ENCODE measurements around the gene FCAMR. TPM values are rescaled to one million over a fixed set of nuclear protein-coding genes. Genes with fewer than 3 reads are reported as not detected.

FCAMR gene
- polyA plus RNA-seq, 1 donor (not counting 4 experiments of a cell fraction or from before 2014, with no cell fraction given), result not detected

- TF ChIP-seq CTCF (optimal IDR thresholded peaks at IDR 0.05 in 1 of 3, IDR thresholded peaks at IDR 0.05 in 1 of 3, conservative IDR thresholded peaks at IDR 0.05 in 1 of 3; ENCODE audit: extremely low read depth in 1 of 3, insufficient read depth in 2 of 3, low read length in 3 of 3), result peak; percentile 51 to 69 (median 61)
- TF ChIP-seq EZH2 (IDR thresholded peaks at IDR 0.05; ENCODE audit: low read length), result no peak
- Histone ChIP-seq H2AFZ (ENCODE audit: control insufficient read depth, low read length) (no peak overlapping the region), H3K36me3 (ENCODE audit: control insufficient read depth in 2 of 2, extremely low read depth in 1 of 2, insufficient read depth in 2 of 2, low read length in 2 of 2) (no peaks in the 10 kb centered on the region), H3K4me3 (ENCODE audit: control insufficient read depth in 2 of 3, extremely low read depth in 1 of 3, insufficient read depth in 2 of 3, low read depth in 1 of 3, low read length in 3 of 3) (no peak overlapping the region), H3K9ac (ENCODE audit: control insufficient read depth, extremely low read depth, insufficient read depth, low read length) (no peak overlapping the region), H3K79me2 (ENCODE audit: control insufficient read depth, insufficient read depth, low read length) (no peaks in the 10 kb centered on the region), H3K4me1 (ENCODE audit: control insufficient read depth, extremely low read depth, insufficient read depth, low read length) (no peaks in the 10 kb centered on the region), H3K9me3 (ENCODE audit: control insufficient read depth, low read depth, low read length) (no peaks in the 10 kb centered on the region), H3K27me3 (ENCODE audit: control insufficient read depth, extremely low read depth, insufficient read depth, low read length) (no peaks in the 10 kb centered on the region), H3K27ac (ENCODE audit: control insufficient read depth, insufficient read depth, low read length) (no peak overlapping the region), H3K4me2 (ENCODE audit: control insufficient read depth, extremely low read depth, insufficient read depth, low read depth, low read length) (no peak overlapping the region), H3K9me1 (ENCODE audit: control insufficient read depth, extremely low read depth, insufficient read depth, low read length) (no peaks in the 10 kb centered on the region), H4K20me1 (ENCODE audit: control insufficient read depth, extremely low read depth, insufficient read depth, low read length) (no peaks in the 10 kb centered on the region)
- dilution Hi-C loops (cut with MboI; ENCODE audit: extremely low pct_ligation_motif_present, low sequenced_read_pairs), result loop anchor here (10.0 to 25.0 kb wide), 2 partner anchors 55 to 217 kb away; partner anchors contain the start of genes FCMR, IL10 and IL19
- DNase-seq (ENCODE audit: low read depth, low spot score) (no peak), FAIRE-seq (no peak)
Observed at GRCh38 chr1:206979379-206980043, 9.3 kb upstream of the FCAMR start.

- no peak for FAIRE-seq
- TF ChIP-seq CTCF (optimal IDR thresholded peaks at IDR 0.05 in 1 of 3, IDR thresholded peaks at IDR 0.05 in 1 of 3, conservative IDR thresholded peaks at IDR 0.05 in 1 of 3; ENCODE audit: extremely low read depth in 1 of 3, insufficient read depth in 2 of 3, low read length in 3 of 3) (no peak), EZH2 (IDR thresholded peaks at IDR 0.05; ENCODE audit: low read length) (no peak)
- no peaks in the 10 kb centered on the region for H3K36me3 ChIP-seq (ENCODE audit: control insufficient read depth in 2 of 2, extremely low read depth in 1 of 2, insufficient read depth in 2 of 2, low read length in 2 of 2)
Observed at GRCh38 chr1:206978259-206978658, 8.0 kb upstream of the FCAMR start.

More at GRCh38 chr1:206978259-206978658, 8.0 kb upstream of the FCAMR start:
- Histone ChIP-seq H3K4me2 (ENCODE audit: control insufficient read depth, extremely low read depth, insufficient read depth, low read depth, low read length) (no peak overlapping the region), H3K9ac (ENCODE audit: control insufficient read depth, extremely low read depth, insufficient read depth, low read length) (no peak overlapping the region), H4K20me1 (ENCODE audit: control insufficient read depth, extremely low read depth, insufficient read depth, low read length) (no peaks in the 10 kb centered on the region), H3K79me2 (ENCODE audit: control insufficient read depth, insufficient read depth, low read length) (no peaks in the 10 kb centered on the region), H3K27ac (ENCODE audit: control insufficient read depth, insufficient read depth, low read length) (no peak overlapping the region), H3K4me3 (ENCODE audit: control insufficient read depth in 2 of 3, extremely low read depth in 1 of 3, insufficient read depth in 2 of 3, low read depth in 1 of 3, low read length in 3 of 3) (no peak overlapping the region), H3K9me1 (ENCODE audit: control insufficient read depth, extremely low read depth, insufficient read depth, low read length) (no peaks in the 10 kb centered on the region), H3K4me1 (ENCODE audit: control insufficient read depth, extremely low read depth, insufficient read depth, low read length) (no peaks in the 10 kb centered on the region), H2AFZ (ENCODE audit: control insufficient read depth, low read length) (no peak overlapping the region), H3K27me3 (ENCODE audit: control insufficient read depth, extremely low read depth, insufficient read depth, low read length) (no peaks in the 10 kb centered on the region), H3K9me3 (ENCODE audit: control insufficient read depth, low read depth, low read length) (no peaks in the 10 kb centered on the region)
- no peak for DNase-seq (ENCODE audit: low read depth, low spot score)
- dilution Hi-C loops (cut with MboI; ENCODE audit: extremely low pct_ligation_motif_present, low sequenced_read_pairs), result loop anchor here (25.0 kb wide), 1 partner anchor 216 kb away; the partner anchor contains the start of genes IL10 and IL19

Data from keratinocyte (primary cell).